Measurements from ENCODE around the gene NTF3.

DNA sequence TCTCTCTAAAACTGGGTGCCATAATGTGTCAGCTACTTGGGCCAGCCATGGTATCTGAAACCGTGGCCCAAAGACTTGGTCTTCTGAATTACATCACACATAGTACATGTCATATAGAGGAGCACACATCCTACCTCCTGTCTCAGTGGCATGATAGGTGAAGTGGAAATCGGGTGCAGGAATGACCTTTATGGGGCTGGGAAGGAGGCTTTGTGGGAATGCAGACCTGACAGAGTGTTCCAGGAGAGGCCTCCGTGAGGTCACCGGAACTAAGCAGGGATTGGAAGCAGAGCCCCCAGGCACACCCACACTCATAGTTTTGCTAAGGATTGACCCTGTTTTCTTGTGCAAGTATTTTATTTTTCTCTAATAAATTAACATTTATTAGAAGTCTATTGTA is 82.6 kb downstream of the NTF3 start:
- TF ChIP-seq, protein P1, sequence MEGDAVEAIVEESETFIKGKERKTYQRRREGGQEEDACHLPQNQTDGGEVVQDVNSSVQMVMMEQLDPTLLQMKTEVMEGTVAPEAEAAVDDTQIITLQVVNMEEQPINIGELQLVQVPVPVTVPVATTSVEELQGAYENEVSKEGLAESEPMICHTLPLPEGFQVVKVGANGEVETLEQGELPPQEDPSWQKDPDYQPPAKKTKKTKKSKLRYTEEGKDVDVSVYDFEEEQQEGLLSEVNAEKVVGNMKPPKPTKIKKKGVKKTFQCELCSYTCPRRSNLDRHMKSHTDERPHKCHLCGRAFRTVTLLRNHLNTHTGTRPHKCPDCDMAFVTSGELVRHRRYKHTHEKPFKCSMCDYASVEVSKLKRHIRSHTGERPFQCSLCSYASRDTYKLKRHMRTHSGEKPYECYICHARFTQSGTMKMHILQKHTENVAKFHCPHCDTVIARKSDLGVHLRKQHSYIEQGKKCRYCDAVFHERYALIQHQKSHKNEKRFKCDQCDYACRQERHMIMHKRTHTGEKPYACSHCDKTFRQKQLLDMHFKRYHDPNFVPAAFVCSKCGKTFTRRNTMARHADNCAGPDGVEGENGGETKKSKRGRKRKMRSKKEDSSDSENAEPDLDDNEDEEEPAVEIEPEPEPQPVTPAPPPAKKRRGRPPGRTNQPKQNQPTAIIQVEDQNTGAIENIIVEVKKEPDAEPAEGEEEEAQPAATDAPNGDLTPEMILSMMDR (optimal IDR thresholded peaks at IDR 0.05 in 1 of 3, IDR thresholded peaks at IDR 0.05 in 1 of 3, conservative IDR thresholded peaks at IDR 0.05 in 1 of 3; ENCODE audit: extremely low read depth in 1 of 3, insufficient read depth in 2 of 3, low read length in 3 of 3), result no peak
- TF ChIP-seq EZH2 (IDR thresholded peaks at IDR 0.05; ENCODE audit: low read length), result no peak
